Gastroesophageal sphincter (tissue), 3 donors: ENCODE measurements around the gene LRRFIP1.

Source experiments
- CTCF ChIP-seq, 4 experiments: fragments of 200-600 bp in 2 of 4; fragments of 450-650 bp in 2 of 4; sonication (generic) in 1 of 4; IDR thresholded peaks; one replicate each; pipeline ENCODE4 v1.5.1; 2017 to 2019; ENCODE audit warnings: antibody characterized with exemption in 4 of 4, mild to moderate bottlenecking in 2 of 4, moderate library complexity in 2 of 4
- EP300 ChIP-seq: sonication (generic); formaldehyde crosslinking; IDR thresholded peaks from one replicate; pipeline ENCODE4 v1.6.1; 2017; ENCODE audit warnings: antibody characterized with exemption, mild to moderate bottlenecking
- POLR2A ChIP-seq, 2 donors: fragments of 450-650 bp; IDR thresholded peaks; one replicate each; pipeline ENCODE4 v1.6.1; 2017; ENCODE audit warnings: antibody characterized with exemption in 2 of 2, mild to moderate bottlenecking in 2 of 2, moderate library complexity in 1 of 2
- POLR2AphosphoS5 ChIP-seq: sonication (generic); formaldehyde crosslinking; IDR thresholded peaks from one replicate; pipeline ENCODE4 v1.6.1; 2017; ENCODE audit warnings: antibody characterized with exemption

GRCh38 chr2:237660381-237660900 is 33.1 kb downstream of the LRRFIP1 start:
- no peak for TF ChIP-seq CTCF (IDR thresholded peaks at IDR 0.05)
- no peak for TF ChIP-seq POLR2A (IDR thresholded peaks at IDR 0.05)
- TF ChIP-seq POLR2AphosphoS5: no peak
- TF ChIP-seq EP300: no peak
